Ureter (tissue), 1 donor: ENCODE measurements around the gene IFNA21. TPM values are rescaled to one million over a fixed set of nuclear protein-coding genes. Genes with fewer than 3 reads are reported as not detected.
"Not testable (repeated sequence)": the region's sequence is repeated elsewhere in the genome, so short reads cannot be mapped to it uniquely, and the experiment has no call there.

Experiments used
- DNase-seq: peaks from one replicate; pipeline ENCODE4 v3.0.0-alpha.2; 2020; ENCODE audit warnings: low spot score
- total RNA-seq: library from RNA; stranded (reverse); gene quantifications from one replicate; pipeline ENCODE4 v1.2.4, GENCODE V29; 2023
- donor health status: DM: yes; HTN: yes; CAD: no.

IFNA21 gene
- total RNA-seq, 1 donor from 2014 or later: not detected

DNA sequence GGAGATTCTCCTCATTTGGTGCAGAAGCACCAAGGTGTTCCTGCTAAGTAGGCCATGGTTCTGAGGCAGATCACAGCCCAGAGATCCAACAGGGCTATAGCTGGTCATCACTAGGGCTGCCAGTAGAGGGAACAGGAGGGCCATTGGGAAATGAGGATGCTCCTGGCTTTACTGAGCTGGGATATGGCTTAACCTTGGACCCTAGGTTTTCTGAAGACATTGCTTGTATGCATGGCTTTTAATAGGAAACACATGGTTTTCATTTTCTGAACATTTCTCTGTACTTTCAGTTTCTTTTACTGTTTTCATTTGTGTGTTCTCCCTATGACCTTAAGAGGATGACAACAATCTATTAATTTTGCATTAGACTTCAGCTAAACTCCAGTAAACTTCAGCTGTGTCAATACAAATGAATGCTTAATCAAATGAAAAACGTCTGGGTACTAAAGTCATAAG, 25.0 kb downstream of the IFNA21 start, which contains the start of gene IFNW1:
TSS of gene IFNW1 (minus strand) at position 406 of the 456 bp plus-strand sequence. CDS start at position 144, 262 bp downstream.
- no peak for DNase-seq

DNA sequence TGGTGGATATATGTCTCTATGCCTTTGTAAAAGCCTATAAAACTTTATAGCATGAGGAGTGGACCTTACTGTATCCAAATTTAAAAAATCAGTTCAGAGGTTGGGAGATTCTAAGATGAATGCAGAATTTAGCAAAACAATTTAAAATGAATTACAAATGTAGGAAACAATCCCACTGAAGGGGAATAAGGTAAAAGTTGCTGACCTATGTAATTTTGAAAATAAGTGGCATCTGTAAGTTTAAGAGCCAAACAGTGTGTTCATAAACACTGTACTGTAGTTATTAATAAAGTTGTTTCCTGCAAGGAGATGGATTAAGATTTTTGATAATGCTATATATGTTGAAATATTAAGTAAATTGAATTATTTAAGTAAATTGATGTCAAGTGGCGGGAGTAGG, 29.4 kb downstream of the IFNA21 start:
- DNase-seq: no peak

DNA sequence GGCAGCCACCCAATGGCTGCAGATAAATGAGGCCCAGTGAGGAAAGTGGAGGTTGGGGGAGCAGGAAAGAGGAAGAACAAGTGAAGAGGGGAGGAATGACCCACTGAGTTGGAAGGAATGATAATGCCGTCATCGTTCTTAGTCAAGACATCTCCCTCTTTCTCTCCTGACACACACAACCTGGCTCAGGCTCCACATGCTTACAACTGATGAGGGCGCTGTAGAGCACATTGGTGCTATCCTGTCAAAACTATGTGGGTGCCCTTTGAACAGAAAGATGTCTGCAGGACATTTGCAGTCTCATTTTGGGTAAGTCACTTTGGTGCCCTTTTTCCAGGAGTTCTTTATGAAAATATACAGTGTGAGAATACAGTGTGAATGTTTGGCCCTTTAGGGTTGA, 30.7 kb downstream of the IFNA21 start:
- DNase-seq: no peak

DNA sequence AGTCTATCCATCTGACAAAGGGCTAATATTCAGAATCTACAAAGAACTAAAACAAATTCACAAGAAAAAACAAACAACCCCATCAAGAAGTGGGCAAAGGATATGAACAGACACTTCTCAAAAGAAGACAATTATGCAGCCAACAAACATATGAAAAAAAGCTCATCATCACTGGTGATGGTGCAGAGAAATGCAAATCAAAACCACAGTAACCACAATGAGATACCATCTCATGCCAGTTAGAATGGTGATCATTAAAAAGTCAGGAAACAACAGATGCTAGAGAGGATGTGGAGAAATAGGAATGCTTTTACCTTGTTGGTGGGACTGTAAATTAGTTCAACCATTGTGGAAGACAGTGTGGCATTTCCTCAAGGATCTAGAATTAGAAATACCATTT, 38.3 kb downstream of the IFNA21 start:
- DNase-seq: not testable (repeated sequence)

DNA sequence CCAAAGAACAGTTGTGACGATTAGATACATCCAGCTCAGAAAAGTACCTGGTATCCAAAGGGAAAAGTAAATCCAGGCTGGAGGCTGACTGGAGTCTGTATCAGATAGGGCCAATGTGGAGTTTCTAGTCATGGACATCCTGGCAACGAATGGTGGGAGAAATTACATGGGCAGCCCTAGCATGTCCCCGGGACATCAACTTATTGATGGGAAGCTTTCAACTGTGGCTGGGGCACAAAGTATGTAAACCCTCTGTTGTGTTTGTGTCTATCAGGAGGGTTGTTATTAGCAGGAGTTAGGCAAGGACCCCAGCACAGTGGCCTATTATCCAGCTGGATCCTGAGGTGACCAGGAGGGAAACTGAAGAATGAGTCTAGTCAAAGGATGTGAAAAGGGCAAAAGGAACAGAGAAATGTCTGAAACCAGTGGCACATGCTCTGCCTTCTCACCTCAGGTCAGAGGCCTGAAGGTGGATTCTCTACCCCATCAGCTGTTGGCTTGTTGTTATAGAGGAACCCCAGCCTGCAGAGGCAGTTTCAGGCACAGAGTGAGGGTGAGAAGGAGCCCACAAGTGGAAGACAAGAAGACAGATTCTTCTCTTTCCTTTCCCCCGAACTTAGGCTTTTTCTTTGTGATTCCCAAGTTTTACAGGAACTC, 44.7 kb downstream of the IFNA21 start:
- no peak for DNase-seq

DNA sequence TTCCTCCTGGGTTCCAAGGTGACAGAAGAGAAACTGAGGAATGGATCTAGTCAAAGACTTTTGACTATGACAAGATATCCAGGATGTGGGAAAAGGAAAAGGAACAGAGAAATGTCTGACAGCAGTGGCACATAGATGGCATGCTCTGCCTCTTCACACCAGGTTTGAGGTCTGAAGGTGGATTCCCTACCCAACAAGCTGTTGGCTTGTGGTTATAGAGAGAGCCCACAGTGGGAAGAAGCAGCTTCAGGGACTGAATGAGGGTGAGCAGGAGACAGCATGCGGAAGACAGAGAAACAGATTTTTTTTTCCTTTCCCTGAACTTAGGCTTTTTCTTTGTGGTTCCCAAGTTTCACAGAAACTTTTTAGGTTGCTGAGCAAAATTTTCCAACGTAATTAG, 45.4 kb downstream of the IFNA21 start:
- DNase-seq: no peak

DNA sequence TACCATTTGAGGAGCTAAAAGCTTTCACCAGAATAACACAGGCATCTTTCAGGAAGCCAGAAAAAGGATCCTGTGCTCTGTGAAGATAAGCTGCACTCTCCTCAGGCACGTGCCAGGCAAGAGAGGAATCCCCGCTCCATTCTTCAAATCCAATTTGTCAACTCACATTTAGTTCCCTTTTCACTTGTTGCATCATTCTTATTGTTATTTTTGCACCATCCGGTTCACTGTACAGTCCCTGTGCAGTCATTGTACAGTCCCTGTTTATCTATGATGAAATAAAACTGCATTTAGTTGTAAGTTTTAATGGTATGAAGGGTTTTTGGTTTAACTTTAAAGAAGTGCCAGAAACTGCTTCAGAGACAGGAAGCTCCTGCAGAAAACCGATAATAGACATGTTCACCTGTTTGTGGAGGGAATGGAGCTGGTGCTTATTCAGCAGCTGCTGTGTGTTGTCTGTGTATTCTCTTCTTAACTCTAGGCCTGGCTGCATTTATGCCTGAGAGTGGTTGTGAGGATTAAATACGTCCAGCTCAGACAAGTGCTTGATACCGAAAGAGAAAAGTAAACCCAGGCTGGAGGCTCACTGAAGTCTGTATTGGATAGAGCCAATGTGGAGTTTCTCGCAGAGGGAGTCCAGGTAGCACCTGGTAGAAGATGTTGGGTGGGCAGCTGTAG, 47.2 kb downstream of the IFNA21 start:
- DNase-seq: no peak

Other genes with a start within 250 kb of the IFNA21 start
- gene HACD4, start 135.0 kb downstream of the IFNA21 start, total RNA-seq: 4.1 TPM
- gene IFNB1, start 88.7 kb downstream of the IFNA21 start, total RNA-seq: not detected
- not detected for gene IFNW1, start 24.8 kb downstream of the IFNA21 start, total RNA-seq
- not detected for gene IFNA4, start 20.9 kb upstream of the IFNA21 start, total RNA-seq
- not detected for gene IFNA7, start 35.5 kb upstream of the IFNA21 start, total RNA-seq
- gene IFNA10, start 40.5 kb upstream of the IFNA21 start, total RNA-seq: not detected
- not detected for gene IFNA16, start 50.7 kb upstream of the IFNA21 start, total RNA-seq
- not detected for gene IFNA17, start 61.6 kb upstream of the IFNA21 start, total RNA-seq
- not detected for gene IFNA14, start 73.3 kb upstream of the IFNA21 start, total RNA-seq
- not detected for gene IFNA5, start 138.7 kb upstream of the IFNA21 start, total RNA-seq
- gene KLHL9, start 168.7 kb upstream of the IFNA21 start, total RNA-seq: 27.8 TPM
- not detected for gene IFNA6, start 184.2 kb upstream of the IFNA21 start, total RNA-seq
- not detected for gene IFNA13, start 201.4 kb upstream of the IFNA21 start, total RNA-seq
- not detected for gene IFNA2, start 218.7 kb upstream of the IFNA21 start, total RNA-seq
- not detected for gene IFNA8, start 242.5 kb upstream of the IFNA21 start, total RNA-seq